Endodermal cell (in vitro differentiated cells): ENCODE data around the gene GNAL. TPM values are rescaled to one million over a fixed set of nuclear protein-coding genes. Genes with fewer than 3 reads are reported as not detected.

Experiments
- DNase-seq: peaks from one replicate; pipeline ENCODE4 v3.0.0-alpha.2; 2017
- H3K27ac ChIP-seq: 2 replicates; pipeline ENCODE4 v1.5.1; 2013; ENCODE audit warnings: mild to moderate bottlenecking, low read depth, low read length, moderate library complexity
- H3K27me3 ChIP-seq: 2 replicates; pipeline ENCODE4 v1.6.1; 2013; ENCODE audit warnings: mild to moderate bottlenecking, low read length, moderate library complexity; ENCODE audit not compliant: insufficient read depth, control insufficient read depth, poor library complexity, severe bottlenecking
- H3K36me3 ChIP-seq: 2 replicates; pipeline ENCODE4 v1.7.0; 2013; ENCODE audit warnings: mild to moderate bottlenecking, low read length, moderate library complexity; ENCODE audit not compliant: control insufficient read depth, insufficient read depth
- H3K4me1 ChIP-seq: one replicate; pipeline ENCODE4 v1.7.0; 2013; ENCODE audit warnings: low read length; ENCODE audit not compliant: control insufficient read depth, insufficient read depth
- H3K4me3 ChIP-seq: 2 replicates; pipeline ENCODE4 v1.5.1; 2013; ENCODE audit warnings: mild to moderate bottlenecking, low read length, moderate library complexity
- H3K9ac ChIP-seq: 2 replicates; pipeline ENCODE4 v1.6.1; 2013; ENCODE audit warnings: mild to moderate bottlenecking, low read length, moderate library complexity; ENCODE audit not compliant: poor library complexity, severe bottlenecking; ENCODE audit errors: extremely low read depth
- H3K9me3 ChIP-seq: 2 replicates; pipeline ENCODE4 v1.6.1; 2013; ENCODE audit warnings: mild to moderate bottlenecking, low read length, moderate library complexity; ENCODE audit not compliant: control insufficient read depth
- H3K27ac Mint-ChIP-seq: 2 replicates; pipeline ENCODE4 v1.8.0; 2020; ENCODE audit warnings: mixed read lengths
- H3K27me3 Mint-ChIP-seq: 2 replicates; pipeline ENCODE4 v1.8.0; 2021; ENCODE audit warnings: mild to moderate bottlenecking, mixed read lengths; ENCODE audit not compliant: insufficient read depth
- H3K36me3 Mint-ChIP-seq: 2 replicates; pipeline ENCODE4 v1.8.0; 2020; ENCODE audit warnings: low read depth, mixed read lengths
- H3K4me1 Mint-ChIP-seq: 2 replicates; pipeline ENCODE4 v1.8.0; 2020; ENCODE audit warnings: mixed read lengths
- H3K4me3 Mint-ChIP-seq: 2 replicates; pipeline ENCODE4 v1.8.0; 2020; ENCODE audit warnings: mild to moderate bottlenecking, moderate library complexity, mixed read lengths
- H3K9me3 Mint-ChIP-seq: 2 replicates; pipeline ENCODE4 v1.8.0; 2020; ENCODE audit warnings: mild to moderate bottlenecking, mixed read lengths
- WGBS, 2 experiments: methylation state at CpG; one replicate each; pipeline versions ENCODE4 v1.1.5 to v1.1.7; 2013; ENCODE audit warnings: missing lambda C conversion rate in 2 of 2, mixed read lengths in 1 of 2; ENCODE audit not compliant: insufficient coverage in 1 of 2, insufficient read length in 1 of 2; 5-methylcytosine and 5-hydroxymethylcytosine counted together
- total RNA-seq, 2 donors: library from RNA; stranded (reverse); fragmentation: NEBNext Ultra II Directional in 1 of 2; extraction: Animal tissue kit (Norgen Biotek cat#: 25700) in 1 of 2; gene quantifications; 2 replicates in 1 of 2; 3 replicates in 1 of 2; pipeline ENCODE4 v1.2.1, GENCODE V29; 2021
- TF ChIP-seq, protein P1 (sequence below): fragments of 200-600 bp; sonication (generic); conservative IDR thresholded peaks from 2 replicates; pipeline ENCODE4 v1.5.0; 2021; ENCODE audit warnings: antibody characterized with exemption, mild to moderate bottlenecking

The GNAL gene
- total RNA-seq, 2 donors from 2014 or later: 37.9 to 58.2 TPM

DNA sequence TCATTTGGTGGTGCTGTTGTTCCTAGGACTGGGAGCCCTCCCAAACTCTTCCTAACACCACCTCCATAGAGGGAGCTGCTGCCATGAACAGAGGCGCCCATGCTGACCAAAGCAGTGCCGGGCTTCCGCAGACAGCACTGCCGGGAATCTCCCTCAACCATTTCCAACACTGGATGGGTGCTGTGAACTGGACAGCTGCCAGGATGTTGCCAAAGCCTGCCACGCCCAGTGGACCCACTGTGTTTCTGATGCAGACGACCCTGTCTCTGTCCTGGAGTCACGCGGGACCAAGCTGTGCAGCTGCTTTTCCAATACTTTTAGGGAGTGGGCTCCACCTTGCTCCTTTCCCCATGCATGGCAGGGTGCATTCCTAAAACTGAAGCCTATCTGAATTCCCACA, 16.9 kb upstream of the GNAL start:
- DNase-seq: peak; percentile 35
- Histone ChIP-seq H3K27me3 (no peaks in the 10 kb centered on the region), H3K4me3 (no peak overlapping the region), H3K27ac (no peak overlapping the region), H3K4me1 (peaks cover 18% of the 10 kb centered on the region), H3K36me3 (no peaks in the 10 kb centered on the region), H3K9ac (no peak overlapping the region), H3K9me3 (no peaks in the 10 kb centered on the region)
- 92 to 93% methylated on average over 5 to 8 of the region's 8 CpGs for WGBS, 2 experiments
- H3K9me3 Mint-ChIP-seq: no peaks in the 10 kb centered on the region
- H3K4me3 Mint-ChIP-seq: no peak overlapping the region
- H3K27me3 Mint-ChIP-seq: peaks cover 9% of the 10 kb centered on the region
- peaks cover 21% of the 10 kb centered on the region for H3K4me1 Mint-ChIP-seq
- no peaks in the 10 kb centered on the region for H3K36me3 Mint-ChIP-seq
- no peak overlapping the region for H3K27ac Mint-ChIP-seq
- TF ChIP-seq, protein P1, sequence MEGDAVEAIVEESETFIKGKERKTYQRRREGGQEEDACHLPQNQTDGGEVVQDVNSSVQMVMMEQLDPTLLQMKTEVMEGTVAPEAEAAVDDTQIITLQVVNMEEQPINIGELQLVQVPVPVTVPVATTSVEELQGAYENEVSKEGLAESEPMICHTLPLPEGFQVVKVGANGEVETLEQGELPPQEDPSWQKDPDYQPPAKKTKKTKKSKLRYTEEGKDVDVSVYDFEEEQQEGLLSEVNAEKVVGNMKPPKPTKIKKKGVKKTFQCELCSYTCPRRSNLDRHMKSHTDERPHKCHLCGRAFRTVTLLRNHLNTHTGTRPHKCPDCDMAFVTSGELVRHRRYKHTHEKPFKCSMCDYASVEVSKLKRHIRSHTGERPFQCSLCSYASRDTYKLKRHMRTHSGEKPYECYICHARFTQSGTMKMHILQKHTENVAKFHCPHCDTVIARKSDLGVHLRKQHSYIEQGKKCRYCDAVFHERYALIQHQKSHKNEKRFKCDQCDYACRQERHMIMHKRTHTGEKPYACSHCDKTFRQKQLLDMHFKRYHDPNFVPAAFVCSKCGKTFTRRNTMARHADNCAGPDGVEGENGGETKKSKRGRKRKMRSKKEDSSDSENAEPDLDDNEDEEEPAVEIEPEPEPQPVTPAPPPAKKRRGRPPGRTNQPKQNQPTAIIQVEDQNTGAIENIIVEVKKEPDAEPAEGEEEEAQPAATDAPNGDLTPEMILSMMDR: no peak

DNA sequence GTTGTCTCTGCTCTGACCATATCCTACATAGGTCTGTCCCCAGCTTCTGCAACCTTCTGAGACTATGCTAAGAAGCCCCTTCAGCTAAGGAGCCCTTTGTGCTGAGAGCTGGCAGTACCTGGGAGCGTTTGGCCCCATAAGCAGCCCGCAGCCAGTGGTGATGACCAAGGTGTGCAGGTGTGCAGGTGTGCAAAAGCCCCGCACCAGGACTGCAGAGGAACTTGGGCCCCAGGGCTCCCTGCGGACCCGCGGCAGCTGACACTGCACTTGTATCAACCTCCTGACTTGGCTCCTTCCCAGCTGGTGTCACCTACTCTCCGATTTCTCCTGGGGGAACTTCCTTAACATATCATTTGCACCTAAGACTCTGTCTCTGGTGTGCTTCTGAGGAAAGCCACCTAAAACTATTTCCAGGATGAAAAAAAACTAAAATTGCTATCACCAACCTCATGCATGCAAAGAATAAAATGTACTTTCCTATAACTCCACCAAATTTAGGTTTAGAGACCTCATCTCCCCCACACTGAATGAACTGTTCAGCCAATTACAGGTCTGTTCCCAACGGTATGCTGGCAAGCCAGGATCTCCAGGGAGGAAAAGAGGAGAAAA, 16.1 kb upstream of the GNAL start:
- TF ChIP-seq, protein P1: no peak
- peaks cover 13% of the 10 kb centered on the region for H3K4me1 ChIP-seq
- no peak overlapping the region for H3K4me3 ChIP-seq
- no peak overlapping the region for H3K27ac Mint-ChIP-seq
- 85 to 89% methylated on average over 6 to 7 of the region's 8 CpGs for WGBS, 2 experiments
- no peaks in the 10 kb centered on the region for H3K36me3 Mint-ChIP-seq
- peak; percentile 33 for DNase-seq
- no peaks in the 10 kb centered on the region for H3K36me3 ChIP-seq
- H3K9me3 ChIP-seq: no peaks in the 10 kb centered on the region
- no peak overlapping the region for H3K27ac ChIP-seq
- no peak overlapping the region for H3K9ac ChIP-seq
- H3K4me1 Mint-ChIP-seq: peaks cover 14% of the 10 kb centered on the region
- H3K27me3 Mint-ChIP-seq: peaks cover 9% of the 10 kb centered on the region
- H3K9me3 Mint-ChIP-seq: no peaks in the 10 kb centered on the region
- no peaks in the 10 kb centered on the region for H3K27me3 ChIP-seq
- no peak overlapping the region for H3K4me3 Mint-ChIP-seq

DNA sequence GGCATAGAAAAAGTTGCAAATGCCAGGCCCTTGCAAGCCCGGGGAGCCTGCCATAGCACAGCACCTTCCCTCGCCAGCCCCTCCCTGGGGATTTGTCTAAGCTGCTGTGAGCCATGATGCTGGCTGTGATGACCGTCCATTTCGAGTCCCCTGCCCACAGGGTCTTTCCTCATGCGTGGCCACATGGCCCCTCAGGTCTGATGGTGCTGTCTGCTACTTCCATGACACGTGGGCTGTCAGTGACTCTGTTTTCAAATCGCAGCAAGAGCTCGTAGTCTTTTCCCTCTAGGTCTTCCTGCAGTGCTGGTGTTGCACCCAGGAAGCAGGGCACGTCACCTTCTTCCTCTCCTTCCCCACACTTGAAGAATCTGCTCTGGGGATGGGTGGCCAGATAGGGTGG, 15.5 kb upstream of the GNAL start:
- Mint-ChIP-seq H3K27me3 (peaks cover 9% of the 10 kb centered on the region), H3K27ac (no peak overlapping the region), H3K36me3 (no peaks in the 10 kb centered on the region), H3K4me3 (no peak overlapping the region), H3K4me1 (peaks cover 9% of the 10 kb centered on the region), H3K9me3 (no peaks in the 10 kb centered on the region)
- Histone ChIP-seq H3K4me1 (peaks cover 7% of the 10 kb centered on the region), H3K36me3 (no peaks in the 10 kb centered on the region), H3K27me3 (no peaks in the 10 kb centered on the region), H3K9ac (no peak overlapping the region), H3K4me3 (no peak overlapping the region), H3K27ac (no peak overlapping the region), H3K9me3 (no peaks in the 10 kb centered on the region)
- TF ChIP-seq, protein P1: no peak
- peak; percentile 23 for DNase-seq
- WGBS, 2 experiments: 85 to 88% methylated on average over 9 of the region's 9 CpGs
